Breast epithelium (tissue), 4 donors: ENCODE results near the gene SLC10A7. TPM values are rescaled to one million over a fixed set of nuclear protein-coding genes. Genes with fewer than 3 reads are reported as not detected.

Source experiments
- DNase-seq, 2 donors: peaks; one replicate each; pipeline ENCODE4 v3.0.0-alpha.2; 2019; ENCODE audit warnings: low spot score in 2 of 2
- H3K27ac ChIP-seq, 2 donors: fragments of 200-600 bp; sonication (generic) in 1 of 2; one replicate each; pipeline ENCODE4 v1.5.1; 2016 to 2019; ENCODE audit warnings: mild to moderate bottlenecking in 1 of 2
- H3K27me3 ChIP-seq, 2 donors: fragments of 200-600 bp; sonication (generic) in 1 of 2; one replicate each; pipeline versions ENCODE4 v1.5.1 to v1.6.0; 2017 to 2019; ENCODE audit warnings: control low read depth in 1 of 2, mild to moderate bottlenecking in 1 of 2
- H3K36me3 ChIP-seq: fragments of 200-600 bp; one replicate; pipeline ENCODE4 v1.5.1; 2019
- H3K4me1 ChIP-seq, 2 donors: fragments of 200-600 bp; sonication (generic); one replicate each; pipeline ENCODE4 v1.5.1; 2016 to 2019; ENCODE audit warnings: control low read depth in 1 of 2
- H3K4me3 ChIP-seq, 3 donors: fragments of 200-600 bp; sonication (generic); 1 replicate in 2 of 3; 2 replicates in 1 of 3; pipeline ENCODE4 v1.5.1; 2016 to 2019; ENCODE audit warnings: mild to moderate bottlenecking in 3 of 3, moderate library complexity in 2 of 3
- H3K9me3 ChIP-seq, 2 donors: fragments of 200-600 bp; sonication (generic) in 1 of 2; one replicate each; pipeline ENCODE4 v1.5.1; 2016 to 2019; ENCODE audit warnings: control low read depth in 1 of 2
- POLR2A ChIP-seq: fragments of 450-650 bp; IDR thresholded peaks from one replicate; pipeline ENCODE4 v1.6.1; 2016; ENCODE audit warnings: antibody characterized with exemption, mild to moderate bottlenecking, moderate library complexity
- POLR2AphosphoS5 ChIP-seq, 3 donors: sonication (generic); formaldehyde crosslinking; IDR thresholded peaks; one replicate each; pipeline ENCODE4 v1.6.1; 2017; ENCODE audit warnings: antibody characterized with exemption in 3 of 3
- intact Hi-C: fragments of 100-400 bp; cut with DNase I; formaldehyde crosslinking; loops from one replicate; pipeline ENCODE4 v1.15.1; 2023; ENCODE audit warnings: low total_unique reads
- total RNA-seq, 3 donors: library from RNA; depleted of rRNA; stranded (reverse); fragments of >200 nt; gene quantifications; one replicate each; pipeline ENCODE4 v1.1.0, GENCODE V29; 2016
- TF ChIP-seq, protein P1 (sequence below), 3 donors: fragments of 450-650 bp; IDR thresholded peaks; one replicate each; pipeline ENCODE4 v1.5.1; 2016 to 2017; ENCODE audit warnings: antibody characterized with exemption in 3 of 3, mild to moderate bottlenecking in 3 of 3, moderate library complexity in 3 of 3

SLC10A7 gene
- total RNA-seq, 3 donors from 2014 or later: 11.7 to 25.8 (median 17.0) TPM

DNA sequence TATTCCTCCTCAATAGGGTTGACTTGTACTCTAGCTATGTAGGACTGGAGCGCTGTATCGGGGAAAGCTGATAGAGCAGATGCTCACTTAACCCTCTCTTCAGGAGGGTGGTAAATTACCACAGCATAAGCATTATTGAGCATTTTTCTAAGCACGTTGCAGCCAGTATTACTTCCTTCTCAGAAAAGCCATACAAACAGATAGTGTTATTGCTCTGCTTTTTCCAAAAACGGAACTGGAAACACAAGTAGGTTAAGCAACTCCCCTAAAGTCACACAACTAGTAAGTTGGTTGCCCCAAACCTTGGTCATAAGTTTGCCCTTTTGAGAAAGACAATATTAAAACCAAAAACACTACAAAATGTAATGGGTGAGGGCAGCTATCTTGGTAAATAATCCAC lies 233.5 kb downstream of the SLC10A7 start:
- no peaks in the 10 kb centered on the region for H3K9me3 ChIP-seq
- no peaks in the 10 kb centered on the region for H3K36me3 ChIP-seq
- no peaks in the 10 kb centered on the region for H3K4me1 ChIP-seq
- no peaks in the 10 kb centered on the region for H3K27me3 ChIP-seq
- TF ChIP-seq POLR2AphosphoS5 (IDR thresholded peaks at IDR 0.05): no peak
- TF ChIP-seq POLR2A: no peak
- TF ChIP-seq, protein P1, sequence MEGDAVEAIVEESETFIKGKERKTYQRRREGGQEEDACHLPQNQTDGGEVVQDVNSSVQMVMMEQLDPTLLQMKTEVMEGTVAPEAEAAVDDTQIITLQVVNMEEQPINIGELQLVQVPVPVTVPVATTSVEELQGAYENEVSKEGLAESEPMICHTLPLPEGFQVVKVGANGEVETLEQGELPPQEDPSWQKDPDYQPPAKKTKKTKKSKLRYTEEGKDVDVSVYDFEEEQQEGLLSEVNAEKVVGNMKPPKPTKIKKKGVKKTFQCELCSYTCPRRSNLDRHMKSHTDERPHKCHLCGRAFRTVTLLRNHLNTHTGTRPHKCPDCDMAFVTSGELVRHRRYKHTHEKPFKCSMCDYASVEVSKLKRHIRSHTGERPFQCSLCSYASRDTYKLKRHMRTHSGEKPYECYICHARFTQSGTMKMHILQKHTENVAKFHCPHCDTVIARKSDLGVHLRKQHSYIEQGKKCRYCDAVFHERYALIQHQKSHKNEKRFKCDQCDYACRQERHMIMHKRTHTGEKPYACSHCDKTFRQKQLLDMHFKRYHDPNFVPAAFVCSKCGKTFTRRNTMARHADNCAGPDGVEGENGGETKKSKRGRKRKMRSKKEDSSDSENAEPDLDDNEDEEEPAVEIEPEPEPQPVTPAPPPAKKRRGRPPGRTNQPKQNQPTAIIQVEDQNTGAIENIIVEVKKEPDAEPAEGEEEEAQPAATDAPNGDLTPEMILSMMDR (IDR thresholded peaks at IDR 0.05): no peak
- H3K4me3 ChIP-seq: no peak overlapping the region
- intact Hi-C loops: no loop called here
- DNase-seq: no peak
- no peak overlapping the region for H3K27ac ChIP-seq

DNA sequence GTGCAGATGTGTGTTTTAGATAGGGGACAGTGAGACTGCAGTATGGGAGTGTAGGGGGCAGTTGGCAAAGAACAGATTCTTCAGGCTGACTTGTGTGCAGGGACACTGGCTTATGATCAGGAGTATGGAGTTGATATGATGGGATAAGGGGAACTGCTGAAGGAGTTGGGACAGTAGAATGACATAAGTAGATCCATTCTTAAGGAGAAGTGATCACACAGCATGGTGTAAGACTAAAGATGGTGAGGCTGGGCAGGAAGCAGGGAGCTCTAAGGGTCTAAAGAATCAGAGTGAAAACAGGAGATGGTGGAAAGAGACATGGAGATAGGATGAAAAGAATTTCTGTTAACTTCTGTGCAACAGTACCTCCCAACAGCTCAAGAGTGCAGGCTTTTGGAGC lies 236.7 kb downstream of the SLC10A7 start:
- intact Hi-C loops: no loop called here
- Histone ChIP-seq H3K36me3 (no peaks in the 10 kb centered on the region), H3K4me3 (no peak overlapping the region), H3K4me1 (no peaks in the 10 kb centered on the region), H3K9me3 (no peaks in the 10 kb centered on the region), H3K27ac (no peak overlapping the region), H3K27me3 (no peaks in the 10 kb centered on the region)
- DNase-seq: no peak
- TF ChIP-seq, protein P1 (IDR thresholded peaks at IDR 0.05): no peak
- TF ChIP-seq POLR2AphosphoS5 (IDR thresholded peaks at IDR 0.05) (no peak), POLR2A (no peak)

GRCh38 chr4:146283758-146284651 lies 237.7 kb downstream of the SLC10A7 start:
- Histone ChIP-seq H3K4me3 (no peak overlapping the region), H3K27me3 (no peaks in the 10 kb centered on the region), H3K36me3 (no peaks in the 10 kb centered on the region), H3K27ac (no peak overlapping the region), H3K9me3 (no peaks in the 10 kb centered on the region), H3K4me1 (peaks cover 0 to 3% of the 10 kb centered on the region in 2 donors)
- TF ChIP-seq POLR2AphosphoS5 (IDR thresholded peaks at IDR 0.05): no peak
- TF ChIP-seq, protein P1 (IDR thresholded peaks at IDR 0.05): no peak
- no peak for TF ChIP-seq POLR2A
- intact Hi-C loops: no loop called here
- DNase-seq: no peak

GRCh38 chr4:146282657-146283056 lies 239.1 kb downstream of the SLC10A7 start:
- TF ChIP-seq POLR2AphosphoS5 (IDR thresholded peaks at IDR 0.05): no peak
- TF ChIP-seq, protein P1 (IDR thresholded peaks at IDR 0.05): no peak
- TF ChIP-seq POLR2A: no peak
- intact Hi-C loops: no loop called here
- Histone ChIP-seq H3K9me3 (no peaks in the 10 kb centered on the region), H3K27ac (no peak overlapping the region), H3K27me3 (no peaks in the 10 kb centered on the region), H3K36me3 (no peaks in the 10 kb centered on the region), H3K4me3 (no peak overlapping the region), H3K4me1 (peaks cover 0 to 3% of the 10 kb centered on the region in 2 donors)
- DNase-seq: no peak

GRCh38 chr4:146278986-146279385 lies 242.8 kb downstream of the SLC10A7 start:
- Histone ChIP-seq H3K4me1 (peaks cover 0 to 3% of the 10 kb centered on the region in 2 donors), H3K36me3 (no peaks in the 10 kb centered on the region), H3K27me3 (no peaks in the 10 kb centered on the region), H3K4me3 (no peak overlapping the region), H3K27ac (no peak overlapping the region), H3K9me3 (no peaks in the 10 kb centered on the region)
- TF ChIP-seq POLR2A: no peak
- TF ChIP-seq, protein P1 (IDR thresholded peaks at IDR 0.05): no peak
- no peak for TF ChIP-seq POLR2AphosphoS5 (IDR thresholded peaks at IDR 0.05)
- no peak for DNase-seq
- intact Hi-C loops: no loop called here
